Limb (tissue), 2 donors: ENCODE data around the gene DUSP3.
A peak's percentile ranks its signal among the peaks of the same experiment; 100 is the strongest.

ENCODE experiments used
- DNase-seq, 2 donors: peaks; one replicate each; pipeline ENCODE4 v3.0.0-alpha.2; 2016; ENCODE audit errors: extremely low spot score in 2 of 2

Gene DUSP3

GRCh38 chr17:43778337-43779144, at the start of gene DUSP3:
Gene DUSP3 (minus strand): TSS chr17:43778977. CDS start chr17:43778924, 53 bp downstream.
- DNase-seq: peak; percentile 86 to 95

GRCh38 chr17:43827596-43827995, 48.8 kb upstream of the DUSP3 start:
- no peak for DNase-seq

GRCh38 chr17:43826206-43826605, 47.4 kb upstream of the DUSP3 start:
- no peak for DNase-seq

DNA sequence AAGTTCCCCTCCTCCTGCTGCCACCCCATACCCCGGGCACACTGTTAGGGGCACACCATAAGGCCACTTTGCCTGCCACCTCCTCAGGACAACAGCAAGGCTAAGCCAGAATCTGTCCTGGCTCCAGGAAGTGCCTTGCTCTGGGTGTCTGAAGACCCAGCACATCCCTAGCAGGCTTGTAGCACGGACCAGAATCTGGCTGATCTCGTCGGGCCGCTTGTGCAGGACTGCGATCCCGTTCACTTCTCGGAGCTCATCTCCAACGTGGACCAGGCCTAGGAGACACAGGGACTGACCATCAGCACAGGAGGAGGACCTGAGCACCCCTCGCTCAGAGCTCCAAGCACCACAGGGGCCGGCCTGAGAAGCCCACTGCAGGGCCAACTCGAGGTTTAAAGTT, 46.8 kb upstream of the DUSP3 start:
- DNase-seq: no peak

DNA sequence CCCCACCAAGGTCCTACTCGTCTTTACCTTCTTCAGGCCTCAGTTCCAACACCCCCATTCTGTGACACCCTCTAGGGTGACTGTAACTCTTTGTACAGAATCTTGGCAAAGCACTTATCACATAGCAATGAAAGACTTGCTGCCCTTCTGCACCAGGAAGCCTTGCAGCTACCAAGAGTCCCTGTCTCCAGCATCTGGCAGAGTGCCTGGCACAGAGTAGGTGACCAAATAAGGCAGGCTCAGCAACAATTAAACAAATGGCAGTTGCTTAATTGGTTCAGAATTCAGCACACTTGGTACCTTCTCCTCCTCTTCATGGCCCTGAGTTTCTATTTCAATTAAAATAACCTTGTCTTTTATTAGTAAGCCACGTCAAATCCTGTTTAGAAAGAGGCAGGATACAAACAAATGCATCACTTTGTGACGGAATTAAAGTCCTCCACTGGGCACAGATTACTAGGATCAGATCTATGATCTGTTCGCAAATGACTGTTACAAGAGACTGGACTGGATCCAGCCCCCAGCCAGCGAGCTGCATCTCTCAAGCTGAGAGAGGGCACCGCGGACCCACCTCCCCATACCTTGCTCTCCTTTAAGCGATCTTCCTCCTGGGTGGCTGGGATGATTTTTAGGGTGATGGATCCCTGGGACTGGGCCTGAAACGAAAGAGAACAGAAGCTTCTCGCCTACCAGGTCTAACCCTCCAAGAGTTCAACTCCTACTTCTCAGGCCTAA, 44.7 kb upstream of the DUSP3 start:
- DNase-seq: no peak

DNA sequence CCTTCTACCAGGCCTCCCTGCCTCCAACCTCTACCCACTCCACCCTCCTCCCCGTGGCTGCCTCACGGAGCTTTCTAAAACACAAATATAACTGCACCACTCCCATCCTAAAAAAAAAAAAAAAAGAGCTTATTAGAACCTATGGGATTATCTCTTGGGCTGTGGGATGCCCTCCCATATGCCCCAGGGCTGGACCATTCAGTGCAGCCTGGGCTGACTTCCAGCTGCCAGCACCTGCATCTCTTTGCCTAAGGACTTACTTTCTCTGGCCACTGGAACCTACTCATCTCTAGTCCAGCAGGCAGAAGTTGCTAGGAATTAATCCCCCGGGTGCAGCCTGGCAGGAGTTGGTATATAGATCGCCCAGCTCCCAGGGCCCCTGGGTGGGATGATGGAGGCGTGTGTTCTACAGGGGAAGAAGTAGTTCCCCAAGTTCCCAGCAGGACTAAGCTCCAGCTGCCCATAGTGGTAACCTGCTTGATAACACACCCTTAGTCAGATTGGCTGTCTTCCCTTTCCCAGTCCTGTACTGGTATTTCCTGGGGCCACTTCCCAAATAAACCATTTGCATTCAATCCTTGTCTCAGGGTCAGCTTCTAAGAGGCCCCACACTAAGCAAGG, 43.9 kb upstream of the DUSP3 start:
- no peak for DNase-seq

GRCh38 chr17:43820759-43821158, 42.0 kb upstream of the DUSP3 start:
- DNase-seq: no peak

GRCh38 chr17:43818966-43819365, 40.2 kb upstream of the DUSP3 start:
- DNase-seq: no peak

DNA sequence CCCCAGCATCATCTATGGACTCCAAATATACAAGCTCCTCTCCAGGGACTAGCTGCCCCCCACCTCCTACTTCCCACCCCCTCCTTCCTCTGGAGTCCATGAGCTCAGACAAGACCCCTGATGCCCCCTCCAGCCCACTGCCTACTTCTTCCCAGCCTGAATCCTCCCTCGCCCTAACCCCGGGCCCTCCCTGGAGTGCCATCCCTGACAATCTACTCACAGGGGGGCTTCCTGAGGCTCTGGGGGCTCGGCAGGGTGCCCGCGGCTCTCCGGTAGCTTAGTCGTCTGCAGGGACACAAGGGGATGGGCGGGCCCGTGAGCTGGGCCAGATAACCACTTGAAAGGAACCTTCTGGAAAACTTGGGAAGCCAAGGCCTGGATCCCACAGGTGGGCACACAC, 39.0 kb upstream of the DUSP3 start:
- no peak for DNase-seq

DNA sequence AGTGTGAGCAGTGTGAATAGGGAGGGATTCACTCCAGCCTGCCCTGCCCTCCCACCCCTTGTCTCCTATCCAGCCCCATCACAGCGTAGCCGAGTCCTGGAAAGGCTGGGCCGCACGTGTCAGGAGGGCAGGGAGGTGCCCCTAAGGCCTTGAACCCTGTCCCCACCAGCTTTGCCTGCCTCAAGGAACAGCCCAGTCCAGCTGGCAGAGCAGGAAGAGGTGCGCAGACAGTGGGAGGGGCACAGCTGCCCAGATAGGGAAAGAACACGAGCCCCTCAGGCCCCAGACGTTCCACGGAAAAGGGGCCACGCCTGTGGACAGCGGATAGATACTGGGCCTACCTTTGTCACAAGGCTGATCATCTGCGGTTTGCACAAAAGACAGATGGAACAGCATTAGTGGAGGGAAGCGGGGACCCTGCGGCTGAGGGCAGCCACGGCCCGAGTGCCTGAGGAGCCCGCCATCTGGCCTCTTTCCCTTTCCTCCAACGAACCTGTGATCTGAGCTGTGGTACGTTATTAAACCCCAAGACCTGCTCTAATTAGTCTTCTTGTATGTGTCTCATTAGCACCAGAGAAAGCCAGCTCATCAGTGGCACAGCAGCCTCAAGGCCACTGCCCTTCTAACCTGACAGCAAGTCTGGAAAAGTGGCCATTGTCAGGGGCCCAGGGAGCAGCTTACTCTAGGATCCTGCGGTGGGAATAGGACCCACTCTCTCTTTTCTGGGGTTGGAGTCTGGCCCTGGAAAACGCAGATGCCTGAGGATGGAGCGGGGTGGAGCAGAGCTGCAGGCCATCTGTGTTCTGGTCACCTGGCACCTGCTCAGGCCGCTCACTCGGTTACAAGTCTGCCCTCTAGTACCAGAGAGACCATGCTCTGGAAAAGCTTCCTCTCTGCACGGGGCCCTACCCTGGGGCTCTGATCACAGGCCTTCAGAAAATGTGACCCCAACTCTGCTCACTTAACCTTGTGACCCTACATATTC, 37.9 kb upstream of the DUSP3 start:
- DNase-seq: no peak

DNA sequence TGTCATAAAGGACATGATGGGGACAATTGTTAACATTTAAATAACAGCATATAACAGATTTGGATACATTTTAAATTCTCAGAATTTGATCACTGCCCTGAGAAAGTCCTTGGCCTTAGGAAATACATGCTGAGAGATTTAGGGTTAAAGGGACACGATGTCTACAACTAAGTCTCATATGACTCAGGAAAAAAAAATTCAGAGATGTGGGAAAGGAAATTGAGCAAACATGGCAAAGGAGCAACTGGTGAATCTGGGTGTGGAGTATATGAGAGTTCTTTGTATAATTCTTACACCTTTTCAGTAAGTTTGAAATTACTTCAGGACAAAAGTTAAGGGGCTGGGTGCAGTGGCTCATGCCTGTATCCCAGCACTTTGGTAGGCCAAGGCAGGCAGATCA, 35.9 kb upstream of the DUSP3 start:
- no peak for DNase-seq

DNA sequence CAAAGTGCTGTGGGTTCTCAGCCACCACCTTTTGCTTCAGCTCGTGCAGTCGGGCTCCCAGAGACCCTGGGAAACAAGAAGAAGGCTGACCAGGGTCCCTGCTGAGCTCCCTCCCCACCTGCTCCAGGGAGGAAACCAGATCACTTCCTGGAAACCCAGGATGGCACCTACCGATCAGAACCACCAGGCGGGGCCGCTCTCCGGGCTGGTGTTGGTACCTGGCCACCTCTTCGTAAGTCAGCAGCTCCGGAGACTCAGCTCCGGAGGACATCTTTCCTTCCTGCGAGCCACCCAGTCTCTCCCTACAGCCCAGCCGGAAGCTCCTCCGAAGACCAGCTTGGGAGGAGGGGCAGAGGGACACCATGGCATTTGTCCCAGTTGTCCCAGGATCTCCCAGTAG, 35.2 kb upstream of the DUSP3 start:
- no peak for DNase-seq

DNA sequence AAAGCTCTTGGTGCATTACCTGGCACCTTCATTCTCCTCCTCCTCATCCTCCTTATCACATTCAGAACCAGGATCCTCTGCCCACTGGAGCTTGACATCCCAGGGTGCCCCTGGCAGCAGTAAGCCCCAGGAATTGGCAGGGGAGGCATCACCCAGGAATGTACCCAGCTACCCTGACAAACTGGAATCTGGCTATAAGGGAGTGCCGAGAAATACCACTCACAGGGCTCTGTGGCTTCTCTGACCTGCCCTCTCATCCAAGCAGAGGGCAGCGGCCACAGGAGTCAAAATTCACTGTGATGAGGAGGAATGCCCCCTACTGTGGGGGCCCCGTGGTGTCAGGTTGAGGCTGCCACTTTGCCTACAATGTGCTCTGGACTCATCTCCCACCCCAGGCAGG, 34.6 kb upstream of the DUSP3 start:
- DNase-seq: no peak

DNA sequence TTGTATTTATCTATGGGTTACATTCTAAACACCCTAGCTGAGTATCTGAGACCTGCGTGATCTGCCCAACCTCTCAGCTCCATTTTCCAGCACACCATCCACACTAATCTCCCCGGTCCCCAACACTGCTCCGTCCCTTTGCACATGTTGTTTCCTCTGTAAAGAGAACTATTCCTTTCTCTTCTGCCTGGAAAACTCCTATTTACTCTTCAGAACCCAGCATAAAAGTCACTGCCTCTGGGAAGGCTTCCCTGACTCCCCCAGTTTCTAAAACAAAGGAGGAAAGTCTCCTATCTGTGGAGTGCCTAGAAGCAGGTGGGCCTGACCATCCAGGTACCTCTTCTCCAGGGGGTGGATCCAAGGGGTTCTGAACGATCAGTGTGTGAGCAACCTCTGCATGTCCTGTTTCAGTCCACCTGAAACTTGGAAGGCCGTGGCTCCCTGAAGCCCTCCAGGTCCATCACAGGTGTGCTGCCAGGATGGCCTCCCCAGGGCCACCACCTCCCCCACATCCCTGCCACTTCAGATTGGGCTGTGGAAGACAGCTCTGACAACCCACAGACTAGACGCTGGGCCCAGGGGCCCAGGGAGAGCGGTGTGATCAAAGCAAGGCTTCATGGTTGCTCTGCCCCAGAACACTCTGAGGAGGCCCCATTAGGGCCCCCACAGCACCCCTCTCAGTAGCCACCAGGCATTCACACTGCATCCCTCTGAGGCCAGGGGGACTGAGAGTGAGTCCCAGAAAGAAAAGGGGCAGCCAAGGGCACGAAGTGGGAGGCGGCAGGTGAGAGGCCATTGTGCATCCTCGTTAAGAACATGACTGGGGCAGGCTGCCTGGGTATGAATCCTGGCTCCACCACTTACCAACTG, 33.9 kb upstream of the DUSP3 start:
- no peak for DNase-seq

- no peak for DNase-seq
Observed at GRCh38 chr17:43810823-43811222, 32.0 kb upstream of the DUSP3 start.

- DNase-seq: no peak
Observed at GRCh38 chr17:43810226-43810715, 31.5 kb upstream of the DUSP3 start.

DNA sequence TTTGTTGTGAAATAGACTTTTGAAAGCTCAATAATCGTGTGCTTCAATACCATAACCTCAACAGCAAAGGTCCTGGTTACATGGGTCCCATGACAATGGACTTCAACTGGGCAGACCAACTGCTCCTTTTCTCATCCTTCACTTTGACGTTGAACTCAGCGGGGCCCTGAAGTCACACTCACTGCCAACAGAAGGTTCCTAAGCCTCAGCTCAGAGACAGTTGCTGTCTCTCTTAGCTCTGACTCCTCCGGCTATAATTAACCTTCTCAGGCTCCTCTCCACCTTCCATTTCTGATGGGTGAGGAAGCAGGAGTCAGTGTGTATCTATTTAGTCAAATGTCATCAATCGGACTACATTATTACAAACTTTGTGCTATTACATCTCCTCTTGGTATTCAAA, 30.3 kb upstream of the DUSP3 start:
- DNase-seq: no peak

GRCh38 chr17:43808076-43808475, 29.3 kb upstream of the DUSP3 start:
- no peak for DNase-seq

- DNase-seq: no peak
Observed at GRCh38 chr17:43805117-43805516, 26.3 kb upstream of the DUSP3 start.

DNA sequence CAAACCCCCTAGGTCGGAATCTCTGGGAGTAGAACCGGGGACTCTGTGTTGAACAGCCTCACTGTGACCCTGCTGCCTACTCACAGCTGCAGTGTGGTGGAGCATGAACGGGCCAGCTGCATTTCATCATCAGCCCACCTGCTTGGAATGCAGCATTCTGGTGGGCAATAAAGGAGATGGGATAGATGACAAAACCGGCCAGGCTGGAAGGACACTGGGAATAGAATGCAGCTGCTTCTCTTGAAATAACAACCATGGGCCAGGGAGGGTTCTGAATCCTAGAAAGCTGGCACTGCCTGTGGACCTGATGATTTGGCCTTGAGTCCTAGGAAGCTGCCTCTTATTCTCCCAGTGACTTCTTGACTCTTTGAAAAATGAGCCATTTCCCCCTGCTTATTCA, 25.0 kb upstream of the DUSP3 start:
- no peak for DNase-seq
